Testis (tissue), 2 donors: ENCODE measurements around the gene UBE2D3.

Experiments
- POLR2A ChIP-seq: fragments of 450-650 bp; IDR thresholded peaks from one replicate; pipeline ENCODE4 v1.6.1; 2017; ENCODE audit warnings: antibody characterized with exemption, mild to moderate bottlenecking, moderate library complexity
- TF ChIP-seq, protein P1 (sequence below), 3 experiments: fragments of 450-650 bp in 2 of 3; fragments of 200-600 bp in 1 of 3; sonication (generic) in 1 of 3; IDR thresholded peaks; one replicate each; pipeline ENCODE4 v1.5.1; 2016 to 2019; ENCODE audit warnings: antibody characterized with exemption in 3 of 3, mild to moderate bottlenecking in 2 of 3, moderate library complexity in 1 of 3

DNA sequence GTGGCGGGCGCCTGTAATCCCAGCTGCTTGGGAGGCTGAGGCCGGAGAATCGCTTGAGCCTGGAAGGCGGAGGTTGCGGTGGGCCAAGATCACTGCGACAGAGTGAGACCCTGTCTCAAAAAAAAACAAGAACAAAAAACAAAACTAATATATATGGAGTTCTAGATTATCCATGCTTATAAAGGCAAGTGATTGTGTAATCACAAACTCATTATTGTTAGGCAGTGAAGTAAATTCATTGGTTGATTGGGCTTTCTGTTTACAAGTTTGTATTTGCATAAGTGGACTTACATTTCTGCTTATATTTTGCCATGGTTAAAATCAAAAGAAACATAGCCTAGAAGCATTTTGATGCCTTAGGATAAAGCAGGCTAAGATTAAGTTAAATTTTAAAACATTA, 2.5 kb upstream of the UBE2D3 start:
- TF ChIP-seq, protein P1, sequence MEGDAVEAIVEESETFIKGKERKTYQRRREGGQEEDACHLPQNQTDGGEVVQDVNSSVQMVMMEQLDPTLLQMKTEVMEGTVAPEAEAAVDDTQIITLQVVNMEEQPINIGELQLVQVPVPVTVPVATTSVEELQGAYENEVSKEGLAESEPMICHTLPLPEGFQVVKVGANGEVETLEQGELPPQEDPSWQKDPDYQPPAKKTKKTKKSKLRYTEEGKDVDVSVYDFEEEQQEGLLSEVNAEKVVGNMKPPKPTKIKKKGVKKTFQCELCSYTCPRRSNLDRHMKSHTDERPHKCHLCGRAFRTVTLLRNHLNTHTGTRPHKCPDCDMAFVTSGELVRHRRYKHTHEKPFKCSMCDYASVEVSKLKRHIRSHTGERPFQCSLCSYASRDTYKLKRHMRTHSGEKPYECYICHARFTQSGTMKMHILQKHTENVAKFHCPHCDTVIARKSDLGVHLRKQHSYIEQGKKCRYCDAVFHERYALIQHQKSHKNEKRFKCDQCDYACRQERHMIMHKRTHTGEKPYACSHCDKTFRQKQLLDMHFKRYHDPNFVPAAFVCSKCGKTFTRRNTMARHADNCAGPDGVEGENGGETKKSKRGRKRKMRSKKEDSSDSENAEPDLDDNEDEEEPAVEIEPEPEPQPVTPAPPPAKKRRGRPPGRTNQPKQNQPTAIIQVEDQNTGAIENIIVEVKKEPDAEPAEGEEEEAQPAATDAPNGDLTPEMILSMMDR (IDR thresholded peaks at IDR 0.05) = no peak
- TF ChIP-seq POLR2A = no peak
